SU-DHL-6 (cell line): Measurements from ENCODE around the gene GDA.

Experiments
- H2AFZ ChIP-seq: fragments of 200-600 bp; sonication (generic); 2 replicates; pipeline ENCODE4 v1.6.1; 2014; ENCODE audit warnings: low read depth, mild to moderate bottlenecking, moderate library complexity, mixed read lengths, antibody characterized with exemption, low read length; ENCODE audit not compliant: severe bottlenecking
- H3F3A ChIP-seq: fragments of 200-600 bp; shearing (Covaris generic); 2 replicates; pipeline ENCODE4 v1.6.0; 2016; ENCODE audit warnings: antibody characterized with exemption, mild to moderate bottlenecking; ENCODE audit not compliant: insufficient read depth
- H3K27ac ChIP-seq: fragments of 200-600 bp; sonication (generic); 2 replicates; pipeline ENCODE4 v1.5.1; 2016; ENCODE audit warnings: low read depth, mild to moderate bottlenecking, low read length, moderate library complexity, mixed read lengths
- H3K27me3 ChIP-seq: fragments of 200-600 bp; sonication (generic), shearing (Covaris generic); 2 replicates; pipeline ENCODE4 v1.6.0; 2014; ENCODE audit warnings: mild to moderate bottlenecking, low read length
- H3K36me3 ChIP-seq: fragments of 200-600 bp; sonication (generic); 2 replicates; pipeline ENCODE4 v1.6.1; 2014; ENCODE audit warnings: mild to moderate bottlenecking, low read length, mixed read lengths
- H3K4me2 ChIP-seq: fragments of 300-600, 200-600 bp; shearing (Covaris generic), sonication (generic); 2 replicates; pipeline ENCODE4 v1.6.0; 2014; ENCODE audit warnings: low read length, low read depth, mild to moderate bottlenecking; ENCODE audit not compliant: poor library complexity, severe bottlenecking
- H3K4me3 ChIP-seq: fragments of 200-600 bp; sonication (generic); 2 replicates; pipeline ENCODE4 v1.5.1; 2014; ENCODE audit warnings: antibody characterized with exemption, low read length, mild to moderate bottlenecking, mixed read lengths; ENCODE audit not compliant: insufficient read depth, poor library complexity, severe bottlenecking
- H3K79me2 ChIP-seq: fragments of 200-600 bp; sonication (generic); 2 replicates; pipeline ENCODE4 v1.6.1; 2014; ENCODE audit warnings: mild to moderate bottlenecking, low read length, moderate library complexity; ENCODE audit not compliant: insufficient read depth
- H3K9ac ChIP-seq: fragments of 200-600 bp; sonication (generic); 2 replicates; pipeline ENCODE4 v1.7.0; 2014; ENCODE audit warnings: mild to moderate bottlenecking, low read length
- H3K9me2 ChIP-seq: fragments of 200-600 bp; sonication (generic); replicated peaks from 2 replicates; pipeline ENCODE4 v1.6.1; 2014; ENCODE audit warnings: low read length; ENCODE audit not compliant: insufficient read depth
- H3K9me3 ChIP-seq: fragments of 200-600 bp; sonication (generic); 2 replicates; pipeline ENCODE4 v1.6.1; 2014; ENCODE audit warnings: low read length, mixed read lengths; ENCODE audit not compliant: insufficient read depth
- H4K20me1 ChIP-seq: fragments of 200-600 bp; sonication (generic); 2 replicates; pipeline ENCODE4 v1.6.1; 2014; ENCODE audit warnings: low read depth, mild to moderate bottlenecking, antibody characterized with exemption, low read length, moderate library complexity, mixed read lengths
- CTCF ChIP-seq: fragments of 200-600 bp; sonication (generic); IDR thresholded peaks from one replicate; pipeline ENCODE4 v1.5.1; 2017; ENCODE audit warnings: antibody characterized with exemption, mild to moderate bottlenecking, low read length, moderate library complexity; ENCODE audit not compliant: insufficient read depth, poor library complexity, severe bottlenecking
- EZH2phosphoT487 ChIP-seq: fragments of 200-600 bp; sonication (generic), shearing (Covaris generic); conservative IDR thresholded peaks from 2 replicates; pipeline ENCODE4 v1.6.1; 2018; ENCODE audit warnings: mild to moderate bottlenecking, antibody characterized with exemption, low read length, moderate library complexity, mixed read lengths

GDA gene

GRCh38 chr9:72165821-72166547 lies 16.7 kb downstream of the GDA start:
- H4K20me1 ChIP-seq: no peaks in the 10 kb centered on the region
- H2AFZ ChIP-seq: no peak overlapping the region
- H3K27me3 ChIP-seq: no peaks in the 10 kb centered on the region
- H3F3A ChIP-seq: no peaks in the 10 kb centered on the region
- H3K9me2 ChIP-seq: no peaks in the 10 kb centered on the region
- H3K9me3 ChIP-seq: no peaks in the 10 kb centered on the region
- no peaks in the 10 kb centered on the region for H3K79me2 ChIP-seq
- no peak overlapping the region for H3K9ac ChIP-seq
- no peaks in the 10 kb centered on the region for H3K36me3 ChIP-seq
- H3K27ac ChIP-seq: no peak overlapping the region
- no peak for TF ChIP-seq EZH2phosphoT487
- no peak for TF ChIP-seq CTCF
- no peak overlapping the region for H3K4me2 ChIP-seq
- no peak overlapping the region for H3K4me3 ChIP-seq

DNA sequence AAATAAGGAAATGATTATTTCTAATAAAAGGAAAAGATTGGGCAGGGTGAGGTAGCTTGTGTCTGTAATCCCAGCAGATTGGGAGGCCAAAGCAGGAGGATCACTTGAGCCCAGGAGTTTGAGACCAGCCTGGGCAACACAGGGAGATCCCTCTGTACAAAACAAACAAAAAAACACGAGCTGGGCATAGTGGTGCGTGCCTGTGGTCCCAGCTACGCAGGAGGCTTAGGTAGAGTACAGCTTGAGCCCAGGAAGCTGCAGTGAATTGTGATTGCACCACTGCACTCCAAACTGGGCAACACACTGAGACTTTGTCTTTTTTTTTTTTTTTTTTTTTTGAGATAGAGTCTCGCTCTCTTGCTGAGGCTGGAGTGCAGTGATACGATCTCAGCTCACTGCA lies 18.8 kb downstream of the GDA start:
- no peaks in the 10 kb centered on the region for H3K36me3 ChIP-seq
- H3K79me2 ChIP-seq: no peaks in the 10 kb centered on the region
- H3K27me3 ChIP-seq: no peaks in the 10 kb centered on the region
- H2AFZ ChIP-seq: no peak overlapping the region
- no peaks in the 10 kb centered on the region for H4K20me1 ChIP-seq
- H3K9me3 ChIP-seq: no peaks in the 10 kb centered on the region
- no peak for TF ChIP-seq CTCF
- TF ChIP-seq EZH2phosphoT487: no peak
- no peak overlapping the region for H3K4me2 ChIP-seq
- no peak overlapping the region for H3K27ac ChIP-seq
- H3F3A ChIP-seq: no peaks in the 10 kb centered on the region
- H3K9ac ChIP-seq: no peak overlapping the region
- no peaks in the 10 kb centered on the region for H3K9me2 ChIP-seq
- no peak overlapping the region for H3K4me3 ChIP-seq

DNA sequence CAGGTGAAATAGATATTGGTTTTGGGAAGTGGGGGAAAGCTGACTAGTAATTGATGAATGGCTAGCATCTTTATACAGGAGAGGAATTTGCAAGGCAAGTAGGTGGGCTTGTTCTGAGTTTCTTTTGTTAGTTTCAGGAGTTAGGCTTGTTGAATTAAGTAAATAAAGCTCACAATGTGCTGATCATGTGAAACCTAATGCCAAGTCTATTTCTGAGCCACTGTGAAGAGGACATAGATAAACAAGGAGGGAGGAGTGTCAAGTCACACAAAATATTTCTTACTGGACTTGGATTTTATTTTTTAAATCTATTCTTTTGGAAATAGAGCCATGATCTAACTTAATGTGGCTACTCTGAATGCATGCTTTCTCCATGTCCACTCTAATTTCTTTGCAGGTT lies 19.9 kb downstream of the GDA start:
- Histone ChIP-seq H3K27ac (no peak overlapping the region), H3K9me3 (no peaks in the 10 kb centered on the region), H3K27me3 (no peaks in the 10 kb centered on the region), H3K36me3 (no peaks in the 10 kb centered on the region), H3K79me2 (no peaks in the 10 kb centered on the region), H3K9me2 (no peaks in the 10 kb centered on the region), H3K4me3 (no peak overlapping the region), H3K9ac (no peak overlapping the region), H3K4me2 (no peak overlapping the region), H4K20me1 (no peaks in the 10 kb centered on the region), H3F3A (no peaks in the 10 kb centered on the region), H2AFZ (no peak overlapping the region)
- no peak for TF ChIP-seq CTCF
- TF ChIP-seq EZH2phosphoT487: no peak
